Measurements from ENCODE around the gene SYN1. TPM values are rescaled to one million over a fixed set of nuclear protein-coding genes. Genes with fewer than 3 reads are reported as not detected.

The SYN1 gene
- polyA plus RNA-seq, 1 donor (not counting 4 experiments of a cell fraction or from before 2014, with no cell fraction given): 0.07 TPM

DNA sequence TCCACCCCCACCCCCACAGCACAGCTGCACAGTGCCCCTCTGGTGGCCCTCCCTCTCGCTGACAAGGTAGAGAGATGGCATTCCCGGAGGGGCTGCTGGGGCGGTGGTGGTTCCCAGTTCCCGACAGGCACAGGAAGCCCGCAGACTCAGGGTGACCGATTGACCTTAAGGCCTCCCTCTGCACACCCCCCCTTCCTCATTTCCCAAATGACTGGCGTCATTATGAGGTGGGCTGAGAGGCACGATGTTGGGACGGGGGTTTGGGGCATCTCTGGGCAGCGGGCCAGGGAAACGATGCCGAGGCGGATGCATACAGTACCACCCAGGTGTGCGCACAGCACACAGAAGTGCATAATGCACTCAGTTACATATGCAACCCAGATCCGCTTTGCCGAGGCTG lies 41.0 kb downstream of the SYN1 start:
- no peaks in the 10 kb centered on the region for H3K9me1 ChIP-seq (ENCODE audit: control insufficient read depth, extremely low read depth, insufficient read depth, low read length)
- no peak for DNase-seq (ENCODE audit: low read depth, low spot score)
- H3K4me1 ChIP-seq (ENCODE audit: control insufficient read depth, extremely low read depth, insufficient read depth, low read length): peaks cover 17% of the 10 kb centered on the region
- no peaks in the 10 kb centered on the region for H3K9me3 ChIP-seq (ENCODE audit: control insufficient read depth, low read depth, low read length)
- no peaks in the 10 kb centered on the region for H3K36me3 ChIP-seq (ENCODE audit: control insufficient read depth in 2 of 2, extremely low read depth in 1 of 2, insufficient read depth in 2 of 2, low read length in 2 of 2)
- H3K27me3 ChIP-seq (ENCODE audit: control insufficient read depth, extremely low read depth, insufficient read depth, low read length): no peaks in the 10 kb centered on the region
- no peak for FAIRE-seq
- H3K9ac ChIP-seq (ENCODE audit: control insufficient read depth, extremely low read depth, insufficient read depth, low read length): no peak overlapping the region
- no peaks in the 10 kb centered on the region for H3K79me2 ChIP-seq (ENCODE audit: control insufficient read depth, insufficient read depth, low read length)
- H4K20me1 ChIP-seq (ENCODE audit: control insufficient read depth, extremely low read depth, insufficient read depth, low read length): no peaks in the 10 kb centered on the region
- no peak overlapping the region for H3K27ac ChIP-seq (ENCODE audit: control insufficient read depth, insufficient read depth, low read length)
- dilution Hi-C loops (cut with MboI; ENCODE audit: extremely low pct_ligation_motif_present, low sequenced_read_pairs): no loop called here
- H3K4me3 ChIP-seq (ENCODE audit: control insufficient read depth in 2 of 3, extremely low read depth in 1 of 3, insufficient read depth in 2 of 3, low read depth in 1 of 3, low read length in 3 of 3): no peak overlapping the region
- no peak for TF ChIP-seq EZH2 (IDR thresholded peaks at IDR 0.05; ENCODE audit: low read length)
- TF ChIP-seq, protein P1, sequence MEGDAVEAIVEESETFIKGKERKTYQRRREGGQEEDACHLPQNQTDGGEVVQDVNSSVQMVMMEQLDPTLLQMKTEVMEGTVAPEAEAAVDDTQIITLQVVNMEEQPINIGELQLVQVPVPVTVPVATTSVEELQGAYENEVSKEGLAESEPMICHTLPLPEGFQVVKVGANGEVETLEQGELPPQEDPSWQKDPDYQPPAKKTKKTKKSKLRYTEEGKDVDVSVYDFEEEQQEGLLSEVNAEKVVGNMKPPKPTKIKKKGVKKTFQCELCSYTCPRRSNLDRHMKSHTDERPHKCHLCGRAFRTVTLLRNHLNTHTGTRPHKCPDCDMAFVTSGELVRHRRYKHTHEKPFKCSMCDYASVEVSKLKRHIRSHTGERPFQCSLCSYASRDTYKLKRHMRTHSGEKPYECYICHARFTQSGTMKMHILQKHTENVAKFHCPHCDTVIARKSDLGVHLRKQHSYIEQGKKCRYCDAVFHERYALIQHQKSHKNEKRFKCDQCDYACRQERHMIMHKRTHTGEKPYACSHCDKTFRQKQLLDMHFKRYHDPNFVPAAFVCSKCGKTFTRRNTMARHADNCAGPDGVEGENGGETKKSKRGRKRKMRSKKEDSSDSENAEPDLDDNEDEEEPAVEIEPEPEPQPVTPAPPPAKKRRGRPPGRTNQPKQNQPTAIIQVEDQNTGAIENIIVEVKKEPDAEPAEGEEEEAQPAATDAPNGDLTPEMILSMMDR (optimal IDR thresholded peaks at IDR 0.05 in 1 of 3, IDR thresholded peaks at IDR 0.05 in 1 of 3, conservative IDR thresholded peaks at IDR 0.05 in 1 of 3; ENCODE audit: extremely low read depth in 1 of 3, insufficient read depth in 2 of 3, low read length in 3 of 3): no peak
- H2AFZ ChIP-seq (ENCODE audit: control insufficient read depth, low read length): no peak overlapping the region
- H3K4me2 ChIP-seq (ENCODE audit: control insufficient read depth, extremely low read depth, insufficient read depth, low read depth, low read length): no peak overlapping the region

DNA sequence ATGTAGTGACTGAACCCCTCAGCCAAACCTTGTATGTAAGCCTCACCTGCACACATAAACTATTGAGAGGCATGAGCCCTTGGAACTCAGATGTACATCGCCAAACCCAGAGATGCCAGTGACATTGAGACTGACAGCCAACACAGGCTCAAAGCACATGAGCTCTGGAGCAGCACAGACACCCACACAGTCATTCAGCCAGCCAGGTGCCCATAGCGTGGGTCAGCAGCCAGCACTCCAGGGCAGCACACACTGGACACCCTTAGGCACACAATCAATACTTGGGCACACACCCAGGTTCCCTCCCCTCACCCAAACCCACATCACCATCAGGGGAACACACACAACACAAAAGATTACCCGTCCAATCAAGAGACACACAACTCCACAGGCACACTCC lies 41.8 kb downstream of the SYN1 start:
- H3K4me1 ChIP-seq (ENCODE audit: control insufficient read depth, extremely low read depth, insufficient read depth, low read length): peaks cover 15% of the 10 kb centered on the region
- H3K9ac ChIP-seq (ENCODE audit: control insufficient read depth, extremely low read depth, insufficient read depth, low read length): no peak overlapping the region
- dilution Hi-C loops (cut with MboI; ENCODE audit: extremely low pct_ligation_motif_present, low sequenced_read_pairs): no loop called here
- H3K9me1 ChIP-seq (ENCODE audit: control insufficient read depth, extremely low read depth, insufficient read depth, low read length): no peaks in the 10 kb centered on the region
- no peak overlapping the region for H3K27ac ChIP-seq (ENCODE audit: control insufficient read depth, insufficient read depth, low read length)
- H3K79me2 ChIP-seq (ENCODE audit: control insufficient read depth, insufficient read depth, low read length): no peaks in the 10 kb centered on the region
- no peak for DNase-seq (ENCODE audit: low read depth, low spot score)
- H2AFZ ChIP-seq (ENCODE audit: control insufficient read depth, low read length): no peak overlapping the region
- no peaks in the 10 kb centered on the region for H3K9me3 ChIP-seq (ENCODE audit: control insufficient read depth, low read depth, low read length)
- H3K36me3 ChIP-seq (ENCODE audit: control insufficient read depth in 2 of 2, extremely low read depth in 1 of 2, insufficient read depth in 2 of 2, low read length in 2 of 2): no peaks in the 10 kb centered on the region
- no peak overlapping the region for H3K4me2 ChIP-seq (ENCODE audit: control insufficient read depth, extremely low read depth, insufficient read depth, low read depth, low read length)
- no peaks in the 10 kb centered on the region for H3K27me3 ChIP-seq (ENCODE audit: control insufficient read depth, extremely low read depth, insufficient read depth, low read length)
- no peaks in the 10 kb centered on the region for H4K20me1 ChIP-seq (ENCODE audit: control insufficient read depth, extremely low read depth, insufficient read depth, low read length)
- no peak for TF ChIP-seq EZH2 (IDR thresholded peaks at IDR 0.05; ENCODE audit: low read length)
- TF ChIP-seq, protein P1 (optimal IDR thresholded peaks at IDR 0.05 in 1 of 3, IDR thresholded peaks at IDR 0.05 in 1 of 3, conservative IDR thresholded peaks at IDR 0.05 in 1 of 3; ENCODE audit: extremely low read depth in 1 of 3, insufficient read depth in 2 of 3, low read length in 3 of 3): no peak
- no peak for FAIRE-seq
- H3K4me3 ChIP-seq (ENCODE audit: control insufficient read depth in 2 of 3, extremely low read depth in 1 of 3, insufficient read depth in 2 of 3, low read depth in 1 of 3, low read length in 3 of 3): no peak overlapping the region
